Neural cell (in vitro differentiated cells): Measurements from ENCODE around the gene TOX4.

Source experiments
- CTCF ChIP-seq: fragments of 450-650 bp; IDR thresholded peaks from 2 replicates; pipeline ENCODE4 v1.5.1; 2014; ENCODE audit warnings: antibody characterized with exemption, mild to moderate bottlenecking, moderate library complexity; ENCODE audit not compliant: poor library complexity, severe bottlenecking
- EZH2 ChIP-seq: fragments of 200-600, 300-800 bp; shearing (Covaris generic), sonication (generic); IDR thresholded peaks from 2 replicates; pipeline ENCODE4 v1.6.1; 2014; ENCODE audit warnings: antibody characterized with exemption, low read length, borderline replicate concordance, mild to moderate bottlenecking; ENCODE audit not compliant: insufficient read depth, poor library complexity, severe bottlenecking
- REST ChIP-seq: IDR thresholded peaks from 2 replicates; pipeline ENCODE4 v1.6.1; 2012; ENCODE audit warnings: borderline replicate concordance
- TAF1 ChIP-seq: IDR thresholded peaks from 2 replicates; pipeline ENCODE4 v1.6.1; 2012; ENCODE audit warnings: low read depth

- no peak for TF ChIP-seq CTCF
- TF ChIP-seq REST: no peak
- no peak for TF ChIP-seq EZH2
- no peak for TF ChIP-seq TAF1
These were observed 18.1 kb downstream of the TOX4 start for GRCh38 chr14:21494902-21495762.
